DND-41 (cell line): ENCODE data around the gene ADAMTS1.

Source experiments
- ATAC-seq: fragments of 200-7000 bp; cut with Tn5 transposase; 3 replicates; pipeline ENCODE4 v1.9.1; 2021; ENCODE audit warnings: low read depth; ENCODE audit not compliant: insufficient read depth
- DNase-seq: peaks from one replicate; pipeline ENCODE4 v3.0.0-alpha.2; 2020
- H2AFZ ChIP-seq: 2 replicates; pipeline ENCODE4 v1.6.0; 2012; ENCODE audit warnings: low read depth, low read length
- H3K27ac ChIP-seq: 2 replicates; pipeline ENCODE4 v1.5.1; 2012; ENCODE audit warnings: low read length, inconsistent platforms
- H3K27me3 ChIP-seq: fragments of 200-600 bp; sonication (generic); 2 replicates; pipeline ENCODE4 v1.6.0; 2012; ENCODE audit warnings: low read length, mild to moderate bottlenecking, inconsistent platforms; ENCODE audit not compliant: insufficient read depth, poor library complexity
- H3K36me3 ChIP-seq: 2 replicates; pipeline ENCODE4 v1.5.1; 2012; ENCODE audit warnings: low read length, inconsistent platforms; ENCODE audit not compliant: insufficient read depth
- H3K4me1 ChIP-seq: 2 replicates; pipeline ENCODE4 v1.5.1; 2012; ENCODE audit warnings: mild to moderate bottlenecking, low read length; ENCODE audit not compliant: insufficient read depth
- H3K4me2 ChIP-seq: 2 replicates; pipeline ENCODE4 v1.6.0; 2012; ENCODE audit warnings: mild to moderate bottlenecking, moderate library complexity, low read length, inconsistent platforms; ENCODE audit not compliant: insufficient read depth
- H3K4me3 ChIP-seq, 2 experiments: fragments of 200-600 bp in 1 of 2; shearing (Covaris generic) in 1 of 2; 2 replicates each; pipeline ENCODE4 v1.5.1; 2012 to 2016; ENCODE audit warnings: inconsistent platforms in 2 of 2, low read length in 2 of 2, mild to moderate bottlenecking in 2 of 2, low read depth in 1 of 2, moderate library complexity in 1 of 2
- H3K79me2 ChIP-seq: 2 replicates; pipeline ENCODE4 v1.6.0; 2012; ENCODE audit warnings: low read length, inconsistent platforms; ENCODE audit not compliant: insufficient read depth
- H3K9ac ChIP-seq: 2 replicates; pipeline ENCODE4 v1.6.0; 2012; ENCODE audit warnings: low read depth, mild to moderate bottlenecking, inconsistent platforms, low read length, moderate library complexity
- H3K9me3 ChIP-seq: 2 replicates; pipeline ENCODE4 v1.5.1; 2012; ENCODE audit warnings: low read length, moderate library complexity, mild to moderate bottlenecking, inconsistent platforms; ENCODE audit not compliant: insufficient read depth, severe bottlenecking
- H4K20me1 ChIP-seq: 2 replicates; pipeline ENCODE4 v1.6.0; 2012; ENCODE audit warnings: low read length; ENCODE audit not compliant: insufficient read depth
- CTCF ChIP-seq: IDR thresholded peaks from 2 replicates; pipeline ENCODE4 v1.5.1; 2012; ENCODE audit warnings: borderline replicate concordance, low read length, moderate library complexity, mild to moderate bottlenecking; ENCODE audit not compliant: poor library complexity, severe bottlenecking; ENCODE audit errors: extremely low read depth
- EZH2 ChIP-seq: IDR thresholded peaks from 3 replicates; pipeline ENCODE4 v1.6.1; 2012; ENCODE audit warnings: borderline replicate concordance, low read depth, mild to moderate bottlenecking, moderate library complexity, low read length, inconsistent platforms; ENCODE audit not compliant: severe bottlenecking

ADAMTS1 gene

GRCh38 chr21:26815197-26815596, 30.0 kb downstream of the ADAMTS1 start:
- H3K4me2 ChIP-seq, result no peak overlapping the region
- H3K4me3 ChIP-seq, result no peak overlapping the region
- no peaks in the 10 kb centered on the region for H3K36me3 ChIP-seq
- no peak for TF ChIP-seq EZH2
- TF ChIP-seq CTCF, result no peak
- no peaks in the 10 kb centered on the region for H3K79me2 ChIP-seq
- no peaks in the 10 kb centered on the region for H3K27me3 ChIP-seq
- H3K9ac ChIP-seq, result no peak overlapping the region
- DNase-seq (no peak), ATAC-seq (no peak)
- no peak overlapping the region for H2AFZ ChIP-seq
- H3K27ac ChIP-seq, result no peak overlapping the region
- H4K20me1 ChIP-seq, result no peaks in the 10 kb centered on the region
- H3K9me3 ChIP-seq, result no peaks in the 10 kb centered on the region
- no peaks in the 10 kb centered on the region for H3K4me1 ChIP-seq

GRCh38 chr21:26814386-26814785, 30.8 kb downstream of the ADAMTS1 start:
- H3K9me3 ChIP-seq, result no peaks in the 10 kb centered on the region
- H2AFZ ChIP-seq, result no peak overlapping the region
- H3K4me3 ChIP-seq, result no peak overlapping the region
- H3K9ac ChIP-seq, result no peak overlapping the region
- ATAC-seq, result no peak
- H3K36me3 ChIP-seq, result no peaks in the 10 kb centered on the region
- no peak overlapping the region for H3K4me2 ChIP-seq
- H3K27me3 ChIP-seq, result no peaks in the 10 kb centered on the region
- no peaks in the 10 kb centered on the region for H3K79me2 ChIP-seq
- no peak overlapping the region for H3K27ac ChIP-seq
- no peaks in the 10 kb centered on the region for H3K4me1 ChIP-seq
- H4K20me1 ChIP-seq, result no peaks in the 10 kb centered on the region
- no peak for DNase-seq
- TF ChIP-seq EZH2 (no peak), CTCF (no peak)

GRCh38 chr21:26813426-26813998, 31.7 kb downstream of the ADAMTS1 start:
- Histone ChIP-seq H4K20me1 (no peaks in the 10 kb centered on the region), H3K4me3 (no peak overlapping the region), H3K9ac (no peak overlapping the region), H3K4me1 (no peaks in the 10 kb centered on the region), H3K36me3 (no peaks in the 10 kb centered on the region), H2AFZ (no peak overlapping the region), H3K27me3 (no peaks in the 10 kb centered on the region), H3K27ac (no peak overlapping the region), H3K9me3 (no peaks in the 10 kb centered on the region), H3K79me2 (no peaks in the 10 kb centered on the region), H3K4me2 (no peak overlapping the region)
- no peak for ATAC-seq
- no peak for DNase-seq
- TF ChIP-seq EZH2 (no peak), CTCF (no peak)

DNA sequence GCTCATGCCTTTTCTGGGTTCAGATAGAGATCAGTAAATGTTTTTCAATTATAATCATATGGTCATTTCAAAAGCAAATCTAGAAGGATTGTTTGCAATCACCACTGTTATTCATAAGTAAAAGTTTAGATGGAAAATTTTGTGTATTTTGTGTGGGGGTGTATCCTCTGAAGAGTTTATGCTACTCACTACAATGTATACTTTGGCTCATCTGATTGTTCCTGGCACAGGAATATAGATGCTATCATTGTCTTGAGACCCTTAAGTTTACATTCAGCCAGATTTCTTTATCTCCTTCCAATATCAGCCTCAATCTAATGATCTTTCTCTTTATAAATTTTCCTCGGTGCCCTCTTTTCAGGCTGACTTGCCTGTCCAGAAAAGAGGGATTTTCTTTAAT, 33.0 kb downstream of the ADAMTS1 start:
- no peak overlapping the region for H3K4me2 ChIP-seq
- H3K27ac ChIP-seq, result no peak overlapping the region
- no peaks in the 10 kb centered on the region for H3K36me3 ChIP-seq
- no peaks in the 10 kb centered on the region for H3K79me2 ChIP-seq
- TF ChIP-seq EZH2 (no peak), CTCF (no peak)
- H3K9ac ChIP-seq, result no peak overlapping the region
- H3K27me3 ChIP-seq, result no peaks in the 10 kb centered on the region
- H3K4me3 ChIP-seq, result no peak overlapping the region
- peaks cover 2% of the 10 kb centered on the region for H3K4me1 ChIP-seq
- no peaks in the 10 kb centered on the region for H3K9me3 ChIP-seq
- no peaks in the 10 kb centered on the region for H4K20me1 ChIP-seq
- no peak for ATAC-seq
- no peak for DNase-seq
- no peak overlapping the region for H2AFZ ChIP-seq
